ENCODE measurements around the gene C10orf67.

C10orf67 gene

GRCh38 chr10:23173214-23174073, 171.2 kb downstream of the C10orf67 start:
- no peak for DNase-seq (ENCODE audit: low read depth, low spot score)

DNA sequence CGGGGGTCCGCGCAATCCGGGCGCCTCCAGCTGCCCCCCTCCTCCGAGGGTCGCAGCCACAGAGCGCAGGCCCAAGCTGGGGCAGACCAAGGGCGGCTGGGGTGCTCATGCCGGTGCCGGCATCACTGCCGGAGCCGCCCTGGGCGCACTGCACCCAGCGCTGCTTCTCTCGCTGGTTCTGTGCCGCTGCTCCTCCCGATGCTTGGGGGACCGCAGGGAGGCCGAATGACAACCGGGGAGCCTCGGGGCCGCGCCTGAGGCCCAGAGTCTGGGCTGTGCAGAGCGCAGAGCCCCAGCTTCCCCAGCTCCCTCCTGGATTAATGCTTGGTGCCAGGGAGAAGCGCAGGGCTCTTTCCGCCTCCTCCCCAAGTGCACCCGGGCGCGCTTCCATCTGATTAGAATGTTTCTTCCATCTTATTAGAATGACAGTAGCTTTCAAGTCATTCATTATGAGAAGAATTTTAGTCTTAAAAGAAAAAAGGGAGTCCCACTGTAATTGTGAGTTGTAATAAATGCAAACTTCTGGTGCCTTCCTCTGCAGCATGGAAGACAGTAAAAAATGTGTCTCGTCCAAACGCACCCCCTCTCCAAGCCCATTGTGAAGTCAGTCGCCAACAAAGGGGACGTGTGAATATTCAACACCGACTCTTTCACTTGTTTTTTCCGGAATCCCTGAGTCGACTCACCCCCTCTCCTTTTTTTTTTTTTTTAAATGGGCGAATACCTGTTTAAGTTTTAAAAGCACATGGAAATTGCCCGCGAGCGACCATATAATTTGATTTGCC, 172.0 kb downstream of the C10orf67 start:
- no peak for DNase-seq (ENCODE audit: low read depth, low spot score)

DNA sequence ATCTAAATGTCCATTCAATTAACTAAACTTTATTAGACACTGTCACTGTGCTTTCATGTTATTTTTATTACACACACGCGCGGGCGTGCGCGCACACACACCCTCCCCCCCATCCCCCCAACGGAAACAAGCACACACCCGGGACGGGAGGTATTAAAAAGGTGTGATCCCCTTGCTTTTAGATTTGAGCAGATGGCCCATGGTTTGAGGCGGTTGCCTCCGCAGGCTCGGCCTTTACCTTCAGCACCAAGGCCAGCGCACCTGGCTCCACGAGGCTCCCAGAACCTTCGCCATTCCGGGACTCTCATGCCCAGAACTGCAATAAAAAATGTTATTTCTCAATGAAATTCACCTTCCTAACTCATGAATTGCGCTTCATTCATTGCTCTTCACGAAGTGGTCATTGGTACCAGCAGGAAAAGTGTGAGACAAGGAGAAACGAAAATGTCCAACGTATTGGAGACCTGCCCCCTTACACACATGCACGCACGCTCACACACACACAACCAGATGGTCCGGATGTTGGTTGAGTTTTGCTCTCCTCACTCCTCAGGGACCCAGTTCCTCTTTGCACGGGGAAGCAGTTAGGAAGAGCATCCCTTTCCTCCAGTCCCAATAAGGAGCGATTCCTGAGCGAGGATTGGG, 173.2 kb downstream of the C10orf67 start:
- no peak for DNase-seq (ENCODE audit: low read depth, low spot score)

DNA sequence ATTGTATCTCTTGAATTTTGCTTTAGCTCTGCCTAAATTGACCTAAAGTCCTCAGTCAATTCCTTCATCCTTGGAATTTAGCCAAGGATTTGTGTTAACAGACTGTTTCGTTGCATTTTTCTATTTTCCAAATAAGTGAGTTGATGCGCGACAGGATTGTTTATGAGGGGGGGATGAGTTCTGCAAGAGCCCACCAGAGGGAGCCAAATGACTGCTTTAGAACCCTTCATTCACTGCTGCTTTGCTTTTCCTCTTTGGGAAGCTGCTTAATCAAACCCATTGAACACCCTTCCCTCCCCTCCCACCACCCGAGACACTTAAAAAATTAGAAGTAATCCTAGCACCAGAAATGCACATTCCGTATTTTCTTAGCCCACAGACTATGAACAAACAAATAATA, 186.2 kb downstream of the C10orf67 start:
- no peak for DNase-seq (ENCODE audit: low read depth, low spot score)

- DNase-seq (ENCODE audit: low read depth, low spot score), result peak; percentile 38
Measured at GRCh38 chr10:23157691-23158369, 186.8 kb downstream of the C10orf67 start.

- DNase-seq (ENCODE audit: low read depth, low spot score), result no peak
Measured at GRCh38 chr10:23157239-23157681, 187.3 kb downstream of the C10orf67 start.

DNA sequence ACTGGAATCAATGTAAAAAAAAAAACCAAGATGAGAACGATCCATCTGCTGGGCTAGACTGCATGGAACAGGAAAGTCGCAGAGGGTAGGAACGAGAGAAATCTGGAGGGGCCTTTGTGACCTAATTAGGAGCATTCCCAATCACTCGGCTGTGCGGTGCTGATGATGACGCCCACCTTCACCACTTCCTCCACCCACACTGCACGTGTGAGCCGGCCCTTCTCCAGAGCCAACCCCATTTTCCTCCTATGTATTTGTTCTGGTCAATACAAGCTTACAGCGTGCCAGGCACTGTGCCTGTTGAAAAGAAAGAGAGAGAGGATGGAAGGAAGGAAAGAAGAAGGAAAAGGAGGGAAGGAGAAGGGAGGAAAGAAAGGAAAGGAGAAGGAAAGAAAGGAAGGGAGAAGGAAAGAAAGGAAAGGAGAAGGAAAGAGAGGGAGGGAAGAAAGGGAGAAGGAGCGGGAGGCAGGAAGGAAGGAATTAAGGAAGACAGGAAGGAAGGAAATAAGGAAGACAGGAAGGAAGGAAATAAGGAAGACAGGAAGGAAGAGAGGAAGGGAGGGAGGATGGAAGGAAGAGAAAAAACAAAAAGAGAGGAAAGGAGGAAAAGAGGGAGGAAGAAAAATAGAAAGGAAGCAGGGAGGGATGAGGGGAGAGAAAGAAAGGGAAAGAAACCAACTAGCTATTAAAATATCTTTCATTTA, 188.0 kb downstream of the C10orf67 start:
- no peak for DNase-seq (ENCODE audit: low read depth, low spot score)

DNA sequence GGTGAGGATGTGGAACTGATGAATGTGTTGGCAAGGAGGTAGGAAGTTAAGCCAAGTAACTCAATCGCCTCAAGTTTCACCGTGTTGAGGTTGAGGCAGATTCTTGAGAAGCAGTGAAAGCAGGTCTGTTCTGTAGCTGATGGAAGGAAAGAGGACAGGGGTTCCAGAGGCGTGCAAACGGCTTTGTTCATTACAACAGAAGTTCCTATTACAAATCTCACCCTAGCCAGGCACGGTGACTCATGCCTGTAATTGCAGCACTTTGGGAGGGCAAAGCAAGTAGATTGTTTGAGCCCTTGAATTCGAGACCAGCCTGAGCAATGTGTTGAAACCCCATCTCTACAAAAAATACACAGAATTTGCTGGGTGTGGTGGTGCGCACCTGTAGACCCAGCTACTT, 189.4 kb downstream of the C10orf67 start:
- no peak for DNase-seq (ENCODE audit: low read depth, low spot score)
